T-helper 9 cell (primary cell): ENCODE measurements around the gene CFD.
"Not testable (repeated sequence)": the region's sequence is repeated elsewhere in the genome, so short reads cannot be mapped to it uniquely, and the experiment has no call there.

Experiments used
- DNase-seq: peaks from one replicate; pipeline ENCODE4 v3.0.0-alpha.2; 2020
- total RNA-seq, 2 donors: gene quantifications; one replicate each; lab custom pipeline; 2026; lab: John Stamatoyannopoulos, UW

The CFD gene
- total RNA-seq, result 1.4 to 2.4 reads per million in 2 donors

DNA sequence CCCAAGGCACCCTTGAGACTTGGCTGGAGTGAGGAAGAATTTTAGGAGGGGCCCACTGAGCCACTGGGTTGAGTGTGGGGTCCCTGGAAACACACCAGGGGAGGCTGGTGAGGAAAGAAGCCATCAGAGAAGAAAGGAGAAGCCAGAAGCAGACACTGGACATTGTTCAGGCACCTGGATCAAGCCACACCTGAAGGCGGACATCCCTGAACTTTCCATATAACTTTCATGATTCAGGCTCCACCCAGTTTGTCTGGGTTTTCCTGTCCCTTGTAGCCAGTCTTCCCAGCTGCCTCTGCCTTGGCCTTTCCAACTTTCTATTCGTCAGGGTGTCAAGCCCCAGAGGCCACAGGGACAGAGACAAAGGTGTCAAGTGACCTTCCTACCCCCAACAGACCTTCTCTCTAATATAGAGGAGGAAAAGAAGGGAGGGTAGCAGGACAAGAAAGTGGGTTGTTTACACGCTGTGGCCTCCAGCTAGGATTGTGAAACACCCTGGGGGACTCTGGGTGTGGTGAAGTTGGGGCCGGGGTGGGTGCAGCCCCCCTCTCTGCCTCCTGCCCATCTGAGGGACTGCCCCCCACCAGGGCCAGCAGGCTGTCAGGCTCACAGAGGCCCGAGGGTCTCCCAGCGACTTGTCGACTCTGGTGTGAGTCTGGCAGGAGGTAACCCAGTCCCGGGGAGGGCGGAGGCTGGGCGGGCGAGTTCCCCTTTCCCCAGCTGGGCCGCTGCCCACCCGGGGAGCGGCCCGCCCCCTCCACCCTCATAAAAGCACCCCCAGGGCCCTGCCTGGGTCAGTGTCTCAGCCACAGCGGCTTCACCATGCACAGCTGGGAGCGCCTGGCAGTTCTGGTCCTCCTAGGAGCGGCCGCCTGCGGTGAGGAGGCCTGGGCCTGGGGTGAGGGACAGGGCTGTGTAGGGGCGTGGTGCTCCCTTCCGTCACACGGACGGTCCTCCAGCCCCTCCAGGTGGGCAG is at the start of gene CFD:
Gene CFD (plus strand): TSS at position 797 of the 976 bp plus-strand sequence. CDS start 26 bp downstream, at position 823.
- DNase-seq, result no peak

- no peak for DNase-seq
Observed at GRCh38 chr19:810077-810855, 49.2 kb upstream of the CFD start.

DNA sequence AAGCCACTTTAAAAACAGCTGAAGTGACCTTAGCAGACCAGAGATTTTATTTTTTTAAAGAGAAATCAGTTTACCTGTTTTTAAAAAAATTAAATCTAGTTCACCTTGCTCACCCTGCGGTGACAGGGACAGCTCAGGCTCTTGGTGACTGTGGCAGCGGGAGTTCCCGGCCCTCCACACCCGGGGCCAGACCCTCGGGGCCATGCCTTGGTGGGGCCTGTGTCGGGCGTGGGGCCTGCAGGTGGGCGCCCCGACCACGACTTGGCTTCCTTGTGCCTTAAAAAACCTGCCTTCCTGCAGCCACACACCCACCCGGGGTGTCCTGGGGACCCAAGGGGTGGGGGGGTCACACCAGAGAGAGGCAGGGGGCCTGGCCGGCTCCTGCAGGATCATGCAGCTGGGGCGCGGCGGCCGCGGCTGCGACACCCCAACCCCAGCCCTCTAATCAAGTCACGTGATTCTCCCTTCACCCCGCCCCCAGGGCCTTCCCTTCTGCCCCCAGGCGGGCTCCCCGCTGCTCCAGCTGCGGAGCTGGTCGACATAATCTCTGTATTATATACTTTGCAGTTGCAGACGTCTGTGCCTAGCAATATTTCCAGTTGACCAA is 48.5 kb upstream of the CFD start:
- DNase-seq, result no peak

GRCh38 chr19:811506-812048 is 47.9 kb upstream of the CFD start:
- no peak for DNase-seq

GRCh38 chr19:812049-812746 is 47.3 kb upstream of the CFD start:
- no peak for DNase-seq

DNA sequence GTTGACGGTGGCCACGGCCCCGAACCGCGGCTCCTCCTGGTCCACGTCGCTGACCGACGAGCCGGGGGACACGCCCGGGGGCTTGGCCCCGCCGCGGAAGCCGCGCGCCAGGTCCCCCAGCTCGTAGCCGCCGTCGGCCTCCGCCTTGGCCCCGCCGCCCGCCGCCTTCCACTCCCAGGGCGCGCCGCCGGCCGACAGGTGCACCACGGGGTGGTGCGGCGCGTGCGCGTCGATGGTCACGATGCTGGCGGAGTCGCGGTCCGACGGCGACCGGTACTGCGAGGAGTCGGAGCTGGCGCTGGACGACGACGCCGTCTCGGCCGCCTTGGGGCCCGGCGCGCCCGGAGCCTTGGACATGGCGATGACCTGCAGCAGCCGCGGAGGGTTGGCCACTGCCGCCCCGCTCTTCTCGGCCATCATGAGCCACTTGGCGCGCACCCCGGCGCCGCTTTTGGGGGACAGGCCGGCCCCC is 46.7 kb upstream of the CFD start:
- DNase-seq, result no peak

DNA sequence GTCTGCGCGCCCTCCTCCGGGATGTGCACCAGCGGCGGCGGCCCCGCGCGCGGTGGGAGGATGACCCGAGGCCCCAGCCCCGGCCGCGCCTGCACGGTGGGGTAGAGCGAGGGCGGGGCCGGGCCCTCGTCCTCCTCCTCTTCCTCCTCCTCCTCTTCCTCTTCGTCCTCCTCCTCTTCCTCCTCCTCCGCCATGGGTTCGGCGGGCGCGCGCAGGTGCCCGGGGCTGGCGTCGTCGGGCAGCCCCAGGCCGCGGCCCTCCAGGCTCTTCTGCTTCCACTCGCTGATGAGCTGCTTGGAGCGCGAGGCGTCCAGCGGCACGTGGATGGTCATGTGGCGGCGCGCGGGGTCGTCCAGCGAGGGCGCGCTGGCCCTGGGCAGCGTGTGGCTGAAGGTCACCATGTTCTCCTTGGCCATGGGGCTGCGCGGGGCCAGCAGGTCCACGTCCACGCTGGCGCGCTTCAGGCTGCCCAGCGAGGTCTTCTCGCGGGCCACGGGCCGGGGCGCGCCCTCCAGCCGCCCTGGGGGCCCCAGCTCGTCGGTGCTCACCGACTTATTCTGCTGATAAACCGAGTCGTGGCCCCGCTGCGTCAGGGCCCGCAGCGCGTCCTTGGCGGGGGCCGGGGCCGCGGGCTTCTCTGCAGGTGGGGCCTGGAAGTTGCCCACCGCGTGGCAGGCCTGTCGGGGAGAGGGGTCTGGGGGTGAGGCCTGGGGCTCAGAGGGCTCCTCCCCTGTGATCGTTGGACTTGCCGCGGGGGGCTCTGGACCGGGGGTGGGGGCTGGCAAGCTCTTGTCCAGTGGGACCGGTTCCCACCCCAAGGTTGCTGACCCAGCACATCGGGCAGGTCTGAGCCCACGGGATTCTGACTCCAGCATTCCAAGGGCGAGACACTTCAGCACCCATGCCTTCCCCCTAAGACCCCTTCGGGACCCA is 46.0 kb upstream of the CFD start:
- DNase-seq, result no peak

GRCh38 chr19:814152-815078 is 45.0 kb upstream of the CFD start:
- DNase-seq, result no peak

- no peak for DNase-seq
Observed at GRCh38 chr19:815079-815774, 44.2 kb upstream of the CFD start.

- DNase-seq, result no peak
Observed at GRCh38 chr19:815775-816499, 43.5 kb upstream of the CFD start.

GRCh38 chr19:816500-816857 is 43.0 kb upstream of the CFD start:
- no peak for DNase-seq

DNA sequence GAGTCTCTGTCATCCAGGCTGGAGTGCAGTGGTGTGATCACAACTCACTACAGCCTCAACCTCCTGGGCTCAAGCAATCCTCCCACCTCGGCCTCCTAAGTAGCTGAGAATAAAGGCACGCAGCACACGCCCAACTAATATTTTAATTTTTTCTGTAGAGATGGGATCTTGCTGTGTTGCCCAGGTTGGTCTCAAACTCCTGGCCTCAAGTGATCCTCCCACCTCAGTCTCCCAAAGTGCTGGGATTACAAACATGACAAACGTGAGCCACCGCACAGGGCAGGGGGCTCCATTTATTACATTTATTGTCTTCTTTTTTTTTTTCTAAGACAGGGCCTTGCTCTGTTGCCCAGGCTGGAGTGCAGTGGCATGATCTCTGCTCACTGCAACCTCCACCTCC is 39.3 kb upstream of the CFD start:
- DNase-seq, result not testable (repeated sequence)

DNA sequence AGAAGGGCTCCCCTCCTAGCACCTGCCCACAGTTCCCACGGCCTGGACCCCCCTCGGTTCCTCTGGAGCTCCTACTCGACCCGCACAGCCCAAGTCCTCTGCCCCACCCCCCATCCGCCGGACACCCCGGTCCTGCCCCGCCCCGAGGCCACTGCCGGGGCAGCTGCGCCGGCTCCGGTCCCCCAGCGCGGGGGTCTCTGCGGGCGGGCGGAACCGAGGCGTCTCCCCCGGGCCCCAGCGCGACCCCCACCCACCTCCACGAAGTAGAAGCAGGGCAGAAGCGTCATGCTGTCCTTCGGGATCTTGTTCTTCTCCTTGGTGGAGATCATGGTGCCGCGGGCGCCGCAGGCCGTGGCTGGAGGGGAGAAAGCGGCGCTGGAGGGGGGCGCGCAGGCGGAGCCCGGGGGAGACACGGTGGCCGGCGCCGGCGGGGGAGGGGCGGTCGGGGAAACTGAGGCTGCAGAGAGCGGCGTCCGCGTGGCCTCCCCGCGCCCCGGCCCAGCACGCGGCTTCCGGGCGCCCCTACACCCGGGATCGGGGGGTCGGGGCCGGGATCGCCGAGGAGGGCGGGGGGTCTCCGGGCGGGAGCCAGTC is 38.1 kb upstream of the CFD start:
- DNase-seq, result no peak

- DNase-seq, result no peak
Observed at GRCh38 chr19:821825-822503, 37.5 kb upstream of the CFD start, which contains the start of gene PLPPR3. TSS of gene PLPPR3 (minus strand) at chr19:821955. CDS start at chr19:821559, 396 bp downstream.

DNA sequence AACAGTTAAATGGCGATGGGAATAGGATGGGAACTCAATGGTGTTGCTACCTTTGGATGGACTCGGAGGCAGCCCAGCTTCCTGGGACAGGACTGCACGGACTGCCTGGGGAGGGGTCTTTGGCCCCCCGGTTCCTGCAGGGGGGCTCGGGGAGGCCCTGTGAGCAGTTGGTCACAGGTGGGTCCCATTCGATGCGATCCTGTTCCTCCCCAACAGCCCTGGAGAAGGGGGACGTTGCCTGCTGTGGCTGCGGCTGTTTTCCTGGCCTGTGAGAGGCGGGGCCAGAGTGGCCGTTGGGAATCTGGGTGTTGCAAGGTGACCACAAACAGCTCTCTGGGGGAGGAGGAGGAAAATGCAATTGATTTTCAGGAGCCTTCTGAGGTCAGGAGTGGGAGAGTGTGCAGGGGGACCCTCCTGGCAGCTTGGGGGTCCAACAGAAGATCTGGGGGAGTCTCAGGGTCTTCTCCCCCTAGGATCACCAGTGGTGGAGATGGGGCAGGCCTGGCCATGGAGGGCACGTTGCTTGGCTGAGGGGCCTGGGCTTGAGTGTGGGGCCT is 35.8 kb upstream of the CFD start:
- DNase-seq, result no peak

DNA sequence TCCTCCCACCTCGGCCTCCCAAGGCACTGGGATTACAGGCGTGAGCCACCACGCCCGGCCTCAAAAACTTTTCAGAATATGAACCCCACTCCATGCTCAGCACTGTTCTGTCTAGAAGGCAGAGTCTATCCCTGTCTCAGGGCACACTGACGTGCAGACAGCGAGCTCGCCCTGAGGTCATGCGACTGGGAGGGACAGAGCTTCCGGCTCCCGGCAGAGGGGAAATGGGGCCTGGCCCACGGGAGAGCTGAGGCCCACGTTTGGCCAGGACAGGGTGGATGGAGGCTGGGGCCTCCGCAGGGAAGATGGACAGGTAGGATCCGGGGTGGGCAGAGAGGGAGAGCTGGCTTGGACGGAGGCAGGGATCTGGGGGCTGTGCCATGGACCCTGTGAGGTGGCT is 34.6 kb upstream of the CFD start:
- DNase-seq, result no peak
